ENCODE measurements around the gene CNTRL. TPM values are rescaled to one million over a fixed set of nuclear protein-coding genes. Genes with fewer than 3 reads are reported as not detected.

CNTRL gene
- total and polyA plus RNA-seq, 2 donors (not counting 1 experiment from before 2014, with no cell fraction given), result 40.0 to 146 TPM

- no peak overlapping the region for H3K4me3 Mint-ChIP-seq
Measured at GRCh38 chr9:121210536-121210935, 135.8 kb downstream of the CNTRL start.

More at GRCh38 chr9:121210536-121210935, 135.8 kb downstream of the CNTRL start:
- Histone ChIP-seq H3K4me2 (replicated peaks; ENCODE audit: low read depth, low read length, poor library complexity, severe bottlenecking) (no peak overlapping the region), H2AFZ (ENCODE audit: insufficient read depth, low read depth, low read length, poor library complexity, severe bottlenecking) (no peak overlapping the region), H3K9me3 (ENCODE audit: control extremely low read depth in 1 of 3, control insufficient read depth in 2 of 3, insufficient read depth in 1 of 3, low read length in 2 of 3) (no peaks in the 10 kb centered on the region), H3K27ac (ENCODE audit: low read length in 2 of 2) (no peak overlapping the region), H3K79me2 (ENCODE audit: control insufficient read depth, insufficient read depth, low read length) (peaks cover 3% of the 10 kb centered on the region), H3K4me1 (ENCODE audit: control insufficient read depth in 2 of 2, insufficient read depth in 2 of 2, low read length in 2 of 2) (peaks cover 27 to 36% of the 10 kb centered on the region in 2 donors), H3K9ac (ENCODE audit: low read length) (no peak overlapping the region), H4K20me1 (ENCODE audit: control insufficient read depth, insufficient read depth, low read length, poor library complexity, severe bottlenecking) (no peaks in the 10 kb centered on the region), H3K36me3 (replicated peaks in 1 of 2; ENCODE audit: control extremely low read depth in 1 of 2, control insufficient read depth in 1 of 2, extremely low read depth in 1 of 2, insufficient read depth in 2 of 2, low read length in 1 of 2) (peaks cover 0 to 11% of the 10 kb centered on the region in 2 experiments), H3K4me3 (ENCODE audit: control extremely low read depth in 1 of 5, extremely low read depth in 1 of 5, insufficient read depth in 1 of 5, low read depth in 2 of 5, low read length in 4 of 5) (no peak overlapping the region), H3K27me3 (replicated peaks in 1 of 4; ENCODE audit: control extremely low read depth in 1 of 4, control insufficient read depth in 3 of 4, insufficient read depth in 4 of 4, low read length in 3 of 4) (no peaks in the 10 kb centered on the region)
- H3K9me3 Mint-ChIP-seq (ENCODE audit: insufficient read depth), result no peaks in the 10 kb centered on the region
- ChIA-PET CTCF (interaction anchor here (1.3 to 6.6 kb wide), 4 partner anchors 9 to 190 kb away, joined by 3 to 70 read pairs (median 32); partner anchors contain the start of gene RAB14), POLR2A (no interaction called here)
- DNase-seq (no peak), ATAC-seq (ENCODE audit: low read depth) (no peak)
- no CpG with 5 or more reads among the region's 5 CpGs for WGBS (ENCODE audit: insufficient coverage)
- TF ChIP-seq CTCF (IDR thresholded peaks at IDR 0.05) (no peak), EZH2 (IDR thresholded peaks at IDR 0.05; ENCODE audit: borderline replicate concordance, insufficient read depth, low read depth, low read length, poor library complexity, severe bottlenecking) (no peak)
- H3K4me1 Mint-ChIP-seq, result peaks cover 38% of the 10 kb centered on the region
- intact Hi-C loops (cut with micrococcal nuclease), result loop anchor here (5.0 kb wide), 2 partner anchors 87 to 112 kb away; no protein-coding TSS in a partner anchor
- no peaks in the 10 kb centered on the region for H3K27me3 Mint-ChIP-seq
- H3K27ac Mint-ChIP-seq, result no peak overlapping the region
